Measurements from ENCODE around the gene RNASET2.

Gene RNASET2

GRCh38 chr6:166980738-166981137, 24.4 kb upstream of the RNASET2 start:
- no peak overlapping the region for H3K4me3 ChIP-seq (ENCODE audit: low read length)
- DNase-seq (ENCODE audit: low read depth) = no peak
- no peak for TF ChIP-seq CTCF (IDR thresholded peaks at IDR 0.05; ENCODE audit: insufficient read depth, low read depth, low read length, missing control alignments)

GRCh38 chr6:166977621-166978525, 21.5 kb upstream of the RNASET2 start:
- H3K4me3 ChIP-seq (ENCODE audit: low read length) = no peak overlapping the region
- no peak for DNase-seq (ENCODE audit: low read depth)
- TF ChIP-seq CTCF (IDR thresholded peaks at IDR 0.05; ENCODE audit: insufficient read depth, low read depth, low read length, missing control alignments) = no peak

- no peak for TF ChIP-seq CTCF (IDR thresholded peaks at IDR 0.05; ENCODE audit: insufficient read depth, low read depth, low read length, missing control alignments)
- no peak for DNase-seq (ENCODE audit: low read depth)
- H3K4me3 ChIP-seq (ENCODE audit: low read length) = no peak overlapping the region
Observed at GRCh38 chr6:166976636-166977035, 20.3 kb upstream of the RNASET2 start.

- no peak overlapping the region for H3K4me3 ChIP-seq (ENCODE audit: low read length)
- DNase-seq (ENCODE audit: low read depth) = no peak
- no peak for TF ChIP-seq CTCF (IDR thresholded peaks at IDR 0.05; ENCODE audit: insufficient read depth, low read depth, low read length, missing control alignments)
Observed at GRCh38 chr6:166972101-166972500, 15.8 kb upstream of the RNASET2 start.

- no peak overlapping the region for H3K4me3 ChIP-seq (ENCODE audit: low read length)
- TF ChIP-seq CTCF (IDR thresholded peaks at IDR 0.05; ENCODE audit: insufficient read depth, low read depth, low read length, missing control alignments) = no peak
- no peak for DNase-seq (ENCODE audit: low read depth)
Observed at GRCh38 chr6:166971271-166971670, 14.9 kb upstream of the RNASET2 start.

- no peak for DNase-seq (ENCODE audit: low read depth)
- TF ChIP-seq CTCF (IDR thresholded peaks at IDR 0.05; ENCODE audit: insufficient read depth, low read depth, low read length, missing control alignments) = no peak
- H3K4me3 ChIP-seq (ENCODE audit: low read length) = no peak overlapping the region
Observed at GRCh38 chr6:166970776-166971175, 14.4 kb upstream of the RNASET2 start.

DNA sequence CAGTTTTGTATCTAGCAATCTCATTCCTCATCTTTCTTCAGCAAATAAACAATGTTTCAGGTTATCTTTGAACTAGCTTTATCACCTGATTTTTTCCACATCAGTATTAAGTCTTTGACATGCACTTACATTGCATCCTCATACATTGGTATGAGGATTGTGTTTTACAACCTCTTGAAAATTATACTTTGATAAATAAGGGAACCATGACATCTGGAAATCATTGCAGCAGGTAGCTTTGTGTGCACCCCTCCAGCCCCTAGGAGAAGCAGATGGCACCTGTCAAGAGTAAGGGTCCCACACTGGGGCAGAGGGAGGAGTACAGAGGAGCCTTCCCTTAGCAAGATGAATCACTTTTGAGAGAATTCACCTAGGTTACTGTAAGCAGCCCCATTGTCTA, 13.7 kb upstream of the RNASET2 start:
- no peak overlapping the region for H3K4me3 ChIP-seq (ENCODE audit: low read length)
- no peak for DNase-seq (ENCODE audit: low read depth)
- no peak for TF ChIP-seq CTCF (IDR thresholded peaks at IDR 0.05; ENCODE audit: insufficient read depth, low read depth, low read length, missing control alignments)

Data from epithelial cell of esophagus (primary cell).